ENCODE data around the gene STT3B.

Gene STT3B

DNA sequence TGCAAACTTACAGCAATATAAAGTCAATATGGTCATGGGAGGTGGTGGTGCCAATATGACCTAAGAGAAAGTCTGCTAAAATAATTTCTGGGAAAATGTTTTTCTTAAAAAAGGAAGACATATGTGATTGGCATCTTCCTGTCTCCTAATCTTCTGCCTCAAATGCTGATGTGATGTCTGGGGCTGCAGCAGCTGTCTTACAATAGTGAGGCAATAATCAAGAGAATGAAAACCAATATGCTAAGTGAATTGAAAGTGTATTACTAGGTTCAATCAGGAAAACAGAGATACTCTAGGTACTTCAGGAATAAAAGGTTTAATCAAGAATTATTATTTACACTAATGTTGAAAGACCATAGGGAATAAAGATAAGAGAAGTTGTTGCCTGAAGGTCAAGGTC lies 7.2 kb upstream of the STT3B start:
- TF ChIP-seq EZH2 (IDR thresholded peaks at IDR 0.05): no peak
- no peak for TF ChIP-seq FOXP2 (optimal IDR thresholded peaks at IDR 0.05; ENCODE audit: control extremely low read depth, extremely low read length, insufficient read depth)
- no peak for TF ChIP-seq POLR2AphosphoS5 (IDR thresholded peaks at IDR 0.05; ENCODE audit: borderline replicate concordance, low read depth, low read length)

GRCh38 chr3:31529421-31529820 lies 3.3 kb upstream of the STT3B start:
- H3K9ac ChIP-seq (ENCODE audit: insufficient read length): no peak overlapping the region
- no peak overlapping the region for H3K27ac ChIP-seq
- H3K36me3 ChIP-seq (ENCODE audit: insufficient read depth, low read length): no peaks in the 10 kb centered on the region
- no peaks in the 10 kb centered on the region for H3K9me3 ChIP-seq (ENCODE audit: low read depth, low read length)
- no peak overlapping the region for H3K4me3 ChIP-seq
- DNase-seq (ENCODE audit: low read depth, low spot score): no peak
- TF ChIP-seq EZH2 (IDR thresholded peaks at IDR 0.05): no peak
- no peak for TF ChIP-seq POLR2AphosphoS5 (IDR thresholded peaks at IDR 0.05; ENCODE audit: borderline replicate concordance, low read depth, low read length)
- TF ChIP-seq FOXP2 (optimal IDR thresholded peaks at IDR 0.05; ENCODE audit: control extremely low read depth, extremely low read length, insufficient read depth): no peak

More for the DNA sequence above, 7.2 kb upstream of the STT3B start:
- no peaks in the 10 kb centered on the region for H3K9me3 ChIP-seq (ENCODE audit: low read depth, low read length)
- H3K4me3 ChIP-seq: no peak overlapping the region
- H3K9ac ChIP-seq (ENCODE audit: insufficient read length): no peak overlapping the region
- H3K27ac ChIP-seq: no peak overlapping the region
- H3K36me3 ChIP-seq (ENCODE audit: insufficient read depth, low read length): no peaks in the 10 kb centered on the region
- no peak for DNase-seq (ENCODE audit: low read depth, low spot score)

DNA sequence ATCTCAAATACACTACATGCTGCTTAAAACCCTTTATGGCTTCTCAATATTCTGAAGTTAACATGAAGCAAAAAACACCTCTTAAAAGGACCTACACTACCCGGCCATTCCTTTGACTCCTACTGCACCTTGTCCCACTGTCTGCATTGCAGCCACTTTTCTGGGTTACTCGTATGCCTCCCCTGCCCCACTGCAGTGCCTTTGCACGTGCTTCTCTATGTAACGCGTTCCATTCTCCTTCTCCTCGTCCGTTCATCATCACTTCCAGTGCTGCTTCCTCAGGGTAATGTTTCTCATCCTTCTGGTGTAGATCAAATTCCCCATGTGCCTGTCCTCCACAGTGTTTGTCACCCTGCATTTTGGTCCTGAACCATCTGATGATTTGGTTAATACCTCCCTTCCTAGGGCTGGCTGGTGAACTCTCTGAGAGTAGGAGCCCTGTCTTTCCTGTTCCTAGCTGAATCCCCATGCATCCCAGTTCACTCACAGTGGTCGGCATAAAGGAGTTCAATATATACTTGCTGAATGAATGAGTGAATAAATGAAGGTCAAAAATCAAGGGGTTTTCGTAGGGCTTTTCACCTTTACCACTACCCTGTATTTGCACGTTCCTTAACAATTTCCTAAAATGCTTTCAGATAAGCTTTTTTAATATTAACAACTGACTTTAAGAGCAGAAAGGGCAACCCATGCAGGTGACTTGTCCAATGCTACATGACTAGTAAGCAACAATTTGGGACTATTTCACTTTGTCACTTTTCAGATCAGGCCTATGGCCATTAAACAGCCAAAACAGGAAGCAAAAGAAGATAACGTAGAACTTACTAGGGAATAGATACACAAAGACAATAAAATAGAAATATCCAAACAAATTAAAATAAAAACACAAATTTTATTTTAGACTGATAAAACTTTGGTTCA lies 2.4 kb upstream of the STT3B start:
- TF ChIP-seq EZH2 (IDR thresholded peaks at IDR 0.05): no peak
- TF ChIP-seq POLR2AphosphoS5 (IDR thresholded peaks at IDR 0.05; ENCODE audit: borderline replicate concordance, low read depth, low read length): no peak
- no peak for TF ChIP-seq FOXP2 (optimal IDR thresholded peaks at IDR 0.05; ENCODE audit: control extremely low read depth, extremely low read length, insufficient read depth)
- Histone ChIP-seq H3K9me3 (ENCODE audit: low read depth, low read length) (no peaks in the 10 kb centered on the region), H3K9ac (ENCODE audit: insufficient read length) (no peak overlapping the region), H3K4me3 (peak overlapping the region; percentile 84), H3K36me3 (ENCODE audit: insufficient read depth, low read length) (no peaks in the 10 kb centered on the region), H3K27ac (no peak overlapping the region)
- no peak for DNase-seq (ENCODE audit: low read depth, low spot score)

DNA sequence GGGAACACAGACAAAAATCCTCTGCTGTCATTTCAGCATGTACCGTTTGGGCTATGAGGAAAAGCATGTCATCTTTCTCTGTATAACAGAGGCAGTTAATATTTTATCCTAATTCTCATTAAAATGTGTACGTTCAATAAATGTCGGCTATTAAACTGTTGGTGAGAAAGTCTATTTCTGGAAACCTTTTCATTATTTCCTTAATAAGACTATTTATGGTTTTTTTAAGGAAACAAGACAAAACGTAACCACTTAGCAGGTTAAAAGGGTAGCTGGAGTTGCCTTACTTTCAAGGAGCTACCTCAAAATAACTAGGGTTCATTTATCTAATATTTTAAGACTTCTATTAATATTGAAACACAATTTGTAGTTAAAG lies 1.8 kb upstream of the STT3B start:
- Histone ChIP-seq H3K4me3 (peak overlapping the region; percentile 84), H3K9ac (ENCODE audit: insufficient read length) (peak overlapping the region; percentile 90), H3K27ac (no peak overlapping the region), H3K9me3 (ENCODE audit: low read depth, low read length) (no peaks in the 10 kb centered on the region), H3K36me3 (ENCODE audit: insufficient read depth, low read length) (no peaks in the 10 kb centered on the region)
- no peak for DNase-seq (ENCODE audit: low read depth, low spot score)
- TF ChIP-seq EZH2 (IDR thresholded peaks at IDR 0.05) (no peak), FOXP2 (optimal IDR thresholded peaks at IDR 0.05; ENCODE audit: control extremely low read depth, extremely low read length, insufficient read depth) (no peak), POLR2AphosphoS5 (IDR thresholded peaks at IDR 0.05; ENCODE audit: borderline replicate concordance, low read depth, low read length) (no peak)

- no peak for DNase-seq (ENCODE audit: low read depth, low spot score)
- Histone ChIP-seq H3K9ac (ENCODE audit: insufficient read length) (peak overlapping the region; percentile 90), H3K36me3 (ENCODE audit: insufficient read depth, low read length) (peaks cover 2% of the 10 kb centered on the region; the same call in 1 of the 2 replicates)
These were observed 1.2 kb upstream of the STT3B start for GRCh38 chr3:31531452-31531991.

DNA sequence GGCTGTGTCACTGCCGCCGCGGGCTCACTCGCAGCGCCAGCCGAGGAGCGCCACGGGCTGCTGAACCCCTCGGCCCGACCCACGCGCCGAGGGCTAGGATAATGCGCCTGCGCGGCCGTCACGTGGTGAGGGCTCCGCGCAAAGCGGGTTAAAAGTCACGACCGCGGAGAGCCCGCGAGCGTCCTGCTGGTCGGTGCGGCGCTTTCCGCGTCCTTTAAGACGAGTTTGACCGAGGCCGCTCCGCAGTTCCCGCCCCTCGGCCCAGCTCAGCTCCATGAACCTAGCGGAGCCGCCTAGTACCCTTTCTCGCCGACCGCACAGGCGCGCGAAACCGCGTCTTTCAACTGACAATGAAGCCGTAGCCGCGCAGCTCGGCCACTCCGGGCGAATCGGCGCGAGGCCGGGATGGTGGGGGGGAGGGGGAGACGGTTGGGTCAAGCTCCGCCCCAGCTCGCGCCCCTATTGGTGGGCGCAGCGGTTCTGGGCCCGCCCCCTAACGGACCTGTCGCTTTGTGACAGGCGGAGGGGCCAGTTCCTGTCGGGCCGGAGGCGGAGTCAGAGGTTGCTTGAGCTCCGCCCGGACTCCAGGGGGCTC lies 636 bp upstream of the STT3B start:
- TF ChIP-seq POLR2AphosphoS5 (IDR thresholded peaks at IDR 0.05; ENCODE audit: borderline replicate concordance, low read depth, low read length) (peak; percentile 97), FOXP2 (optimal IDR thresholded peaks at IDR 0.05; ENCODE audit: control extremely low read depth, extremely low read length, insufficient read depth) (peak; percentile 41), EZH2 (IDR thresholded peaks at IDR 0.05) (no peak)
- peaks cover 8% of the 10 kb centered on the region for H3K36me3 ChIP-seq (ENCODE audit: insufficient read depth, low read length)
- DNase-seq (ENCODE audit: low read depth, low spot score): peak; percentile 47
- H3K9ac ChIP-seq (ENCODE audit: insufficient read length): peak overlapping the region; percentile 90
- peak overlapping the region; percentile 84 for H3K4me3 ChIP-seq
- peak overlapping the region; percentile 96 for H3K27ac ChIP-seq
- H3K9me3 ChIP-seq (ENCODE audit: low read depth, low read length): no peaks in the 10 kb centered on the region

More at GRCh38 chr3:31531452-31531991, 1.2 kb upstream of the STT3B start:
- H3K4me3 ChIP-seq: peak overlapping the region; percentile 84
- no peak for TF ChIP-seq POLR2AphosphoS5 (IDR thresholded peaks at IDR 0.05; ENCODE audit: borderline replicate concordance, low read depth, low read length)
- TF ChIP-seq EZH2 (IDR thresholded peaks at IDR 0.05): no peak
- no peak for TF ChIP-seq FOXP2 (optimal IDR thresholded peaks at IDR 0.05; ENCODE audit: control extremely low read depth, extremely low read length, insufficient read depth)
- no peaks in the 10 kb centered on the region for H3K9me3 ChIP-seq (ENCODE audit: low read depth, low read length)
- peak overlapping the region; percentile 96 for H3K27ac ChIP-seq

DNA sequence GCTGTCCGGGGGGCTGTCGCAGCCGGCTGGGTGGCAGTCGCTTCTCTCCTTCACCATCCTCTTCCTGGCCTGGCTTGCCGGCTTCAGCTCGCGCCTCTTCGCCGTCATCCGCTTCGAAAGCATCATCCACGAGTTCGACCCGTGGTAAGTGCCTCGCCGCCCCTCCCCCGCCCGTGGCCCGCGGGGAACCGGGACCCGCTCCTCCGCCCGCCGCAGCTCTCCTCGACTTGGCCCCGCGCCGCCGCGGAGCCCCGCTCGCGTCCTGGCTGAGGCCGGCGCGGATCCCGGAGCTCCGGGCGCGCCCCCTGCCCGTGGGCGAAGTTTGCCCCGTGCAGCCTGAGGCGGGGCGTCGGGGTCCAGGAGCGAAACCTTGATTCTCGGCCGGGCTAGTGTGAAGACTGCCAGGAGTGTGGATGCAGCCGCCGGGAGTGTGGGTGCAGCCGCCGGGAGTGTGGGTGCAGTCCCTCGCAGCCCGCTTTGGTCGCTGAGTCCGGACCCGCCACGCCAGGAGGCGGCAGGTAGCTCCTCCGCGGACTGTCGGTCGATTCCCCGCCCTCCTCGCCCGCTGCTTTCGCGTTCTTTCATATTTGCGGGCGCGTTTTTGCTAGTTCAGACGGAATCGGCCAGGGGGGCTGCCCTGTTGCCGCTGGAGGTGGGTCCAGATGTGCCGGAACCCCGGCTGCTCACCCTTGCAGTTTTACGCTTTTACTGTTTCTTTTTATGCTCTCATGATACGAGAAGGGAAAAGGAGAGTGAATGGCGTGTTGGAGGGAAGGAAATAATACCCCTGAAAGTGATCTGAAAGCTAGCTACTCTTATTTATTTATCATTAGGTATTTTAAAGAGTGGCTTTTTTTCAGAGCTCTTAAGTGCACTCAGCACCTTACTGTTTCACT lies 692 bp downstream of the STT3B start:
- peak overlapping the region; percentile 84 for H3K4me3 ChIP-seq
- H3K9me3 ChIP-seq (ENCODE audit: low read depth, low read length): no peaks in the 10 kb centered on the region
- H3K27ac ChIP-seq: peak overlapping the region; percentile 87; the same call in 1 of the 2 replicates
- peak overlapping the region; percentile 77 for H3K9ac ChIP-seq (ENCODE audit: insufficient read length)
- H3K36me3 ChIP-seq (ENCODE audit: insufficient read depth, low read length): peaks cover 12% of the 10 kb centered on the region
- no peak for DNase-seq (ENCODE audit: low read depth, low spot score)
- TF ChIP-seq FOXP2 (optimal IDR thresholded peaks at IDR 0.05; ENCODE audit: control extremely low read depth, extremely low read length, insufficient read depth) (no peak), EZH2 (IDR thresholded peaks at IDR 0.05) (no peak), POLR2AphosphoS5 (IDR thresholded peaks at IDR 0.05; ENCODE audit: borderline replicate concordance, low read depth, low read length) (no peak)
